A549 (cell line): ENCODE measurements around the gene ARL10. TPM values are rescaled to one million over a fixed set of nuclear protein-coding genes. Genes with fewer than 3 reads are reported as not detected.
A peak's percentile ranks its signal among the peaks of the same experiment; 100 is the strongest.

ENCODE experiments used
- ATAC-seq, 2 experiments: fragments of 200-7000 bp in 1 of 2; fragments of >200 bp in 1 of 2; cut with Nextera tagmentation in 1 of 2; cut with Tn5 transposase in 1 of 2; 3 replicates each; pipeline versions ENCODE4 v1.8.0 to v1.9.1; 2018 to 2020; ENCODE audit warnings: mild to moderate bottlenecking in 1 of 2, moderate library complexity in 1 of 2
- CTCF ChIA-PET: fragments of 300-600 bp; sonication (Branson Sonifier 250); formaldehyde crosslinking; extraction: SDS; loops from one replicate; lab custom pipeline; 2021; ENCODE audit warnings: antibody characterized with exemption, inconsistent platforms; lab: Yijun Ruan, JAX
- POLR2A ChIA-PET: fragments of 350-600 bp; formaldehyde crosslinking; extraction: SDS; loops from one replicate; lab custom pipeline; 2021; ENCODE audit warnings: antibody characterized with exemption, inconsistent platforms; lab: Yijun Ruan, JAX
- DNase-seq, 2 experiments: peaks; one replicate each; pipeline versions ENCODE4 v3.0.0 to v3.0.0-alpha.2; 2011 to 2016; ENCODE audit warnings: low read depth in 1 of 2, low spot score in 1 of 2
- FAIRE-seq: peaks from 2 replicates; lab custom pipeline; 2011; peaks lifted over from hg19 to GRCh38; lab: Jason Lieb, UNC
- H3K27ac ChIP-seq, 2 experiments: fragments of >200 bp; sonication (Bioruptor Twin); formaldehyde crosslinking; 3 replicates each; pipeline ENCODE4 v1.5.1; 2016 to 2017
- H3K4me1 ChIP-seq: fragments of >200 bp; sonication (Bioruptor Twin); formaldehyde crosslinking; 3 replicates; pipeline ENCODE4 v1.6.1; 2016
- H3K4me2 ChIP-seq: fragments of >200 bp; sonication (Bioruptor Twin); formaldehyde crosslinking; 3 replicates; pipeline ENCODE4 v1.6.1; 2016
- H3K4me3 ChIP-seq: fragments of >200 bp; sonication (Bioruptor Twin); formaldehyde crosslinking; 3 replicates; pipeline ENCODE4 v1.5.1; 2016
- H3K9me3 ChIP-seq: fragments of >200 bp; sonication (Bioruptor Twin); formaldehyde crosslinking; 3 replicates; pipeline ENCODE4 v1.6.1; 2016
- CTCF ChIP-seq: fragments of >200 bp; sonication (Bioruptor Twin); formaldehyde crosslinking; IDR thresholded peaks from 3 replicates; pipeline ENCODE4 v1.5.1; 2016
- E2F6 ChIP-seq: IDR thresholded peaks from 2 replicates; pipeline ENCODE4 v1.6.1; 2012; ENCODE audit warnings: low read depth, borderline replicate concordance
- EP300 ChIP-seq, 2 experiments: fragments of >200 bp; sonication (Bioruptor Twin); formaldehyde crosslinking; IDR thresholded peaks; 2 replicates in 1 of 2; 3 replicates in 1 of 2; pipeline ENCODE4 v1.6.1; 2016 to 2017
- HOXA7 ChIP-seq: fragments of 250-450 bp; sonication (Bioruptor Pico); IDR thresholded peaks from 2 replicates; pipeline ENCODE4 v1.5.0; 2020; ENCODE audit warnings: mild to moderate bottlenecking, moderate library complexity
- JUN ChIP-seq, 2 experiments: fragments of >200 bp; sonication (Bioruptor Twin); formaldehyde crosslinking; IDR thresholded peaks; 2 replicates in 1 of 2; 3 replicates in 1 of 2; pipeline ENCODE4 v1.6.1; 2016 to 2017
- NR3C1 ChIP-seq: fragments of >200 bp; sonication (Bioruptor Twin); formaldehyde crosslinking; IDR thresholded peaks from 3 replicates; pipeline ENCODE4 v1.6.1; 2017
- PHF8 ChIP-seq: fragments of 200-600 bp; sonication (generic); IDR thresholded peaks from 2 replicates; pipeline ENCODE4 v1.6.1; 2016; ENCODE audit warnings: low read depth, mild to moderate bottlenecking, antibody characterized with exemption, moderate library complexity, borderline replicate concordance
- RAD21 ChIP-seq, 2 experiments: fragments of >200 bp in 1 of 2; sonication (Bioruptor Twin) in 1 of 2; formaldehyde crosslinking in 1 of 2; IDR thresholded peaks in 1 of 2; conservative IDR thresholded peaks in 1 of 2; 2 replicates in 1 of 2; 3 replicates in 1 of 2; pipeline ENCODE4 v1.6.1; 2012 to 2018; ENCODE audit warnings: inconsistent platforms in 1 of 2
- WGBS: methylation state at CpG from one replicate; pipeline ENCODE4 v1.1.6; 2017; ENCODE audit errors: missing lambda C conversion rate; 5-methylcytosine and 5-hydroxymethylcytosine counted together
- polyA plus RNA-seq, 4 experiments: library from polyadenylated mRNA; depleted of rRNA in 3 of 4; stranded (reverse); fragments of >200 nt; fragmentation: RNase III in 1 of 4; extraction: RNeasy Plus Mini Kit Qiagen cat#74134 plus additional on column Dnase treatment in 1 of 4; gene quantifications; 2 replicates in 3 of 4; 3 replicates in 1 of 4; pipeline ENCODE4 v1.2.3, GENCODE V29; 2011 to 2017
- small RNA-seq, 6 experiments: library from RNA; depleted of rRNA; stranded (forward); fragments of <200 nt; gene quantifications; one replicate each; pipeline ENCODE3, GENCODE V24; 2012
- TF ChIP-seq, protein P1 (sequence below): IDR thresholded peaks from 2 replicates; pipeline ENCODE4 v1.6.1; 2012
- TF ChIP-seq, protein P2 (sequence below): fragments of 250-450 bp; sonication (Bioruptor Pico); IDR thresholded peaks from 2 replicates; pipeline ENCODE4 v1.5.0; 2020; ENCODE audit warnings: low read depth, mild to moderate bottlenecking, moderate library complexity
- TF ChIP-seq, protein P3 (sequence below): IDR thresholded peaks from 2 replicates; pipeline ENCODE4 v1.6.1; 2012

ARL10 gene
- polyA plus RNA-seq, 2 of the 4 experiments (the other 2 are of a cell fraction): 0.15 to 0.21 TPM

GRCh38 chr5:176427971-176428370 is 62.7 kb downstream of the ARL10 start:
- peak overlapping the region; percentile 49 for H3K4me2 ChIP-seq
- POLR2A ChIA-PET: no interaction called here
- WGBS: 62% methylated on average over 4 of the region's 4 CpGs
- no peak for FAIRE-seq
- no peak for TF ChIP-seq CTCF
- TF ChIP-seq, protein P1, sequence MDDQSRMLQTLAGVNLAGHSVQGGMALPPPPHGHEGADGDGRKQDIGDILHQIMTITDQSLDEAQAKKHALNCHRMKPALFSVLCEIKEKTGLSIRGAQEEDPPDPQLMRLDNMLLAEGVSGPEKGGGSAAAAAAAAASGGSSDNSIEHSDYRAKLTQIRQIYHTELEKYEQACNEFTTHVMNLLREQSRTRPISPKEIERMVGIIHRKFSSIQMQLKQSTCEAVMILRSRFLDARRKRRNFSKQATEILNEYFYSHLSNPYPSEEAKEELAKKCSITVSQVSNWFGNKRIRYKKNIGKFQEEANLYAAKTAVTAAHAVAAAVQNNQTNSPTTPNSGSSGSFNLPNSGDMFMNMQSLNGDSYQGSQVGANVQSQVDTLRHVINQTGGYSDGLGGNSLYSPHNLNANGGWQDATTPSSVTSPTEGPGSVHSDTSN: no peak
- TF ChIP-seq, protein P2, sequence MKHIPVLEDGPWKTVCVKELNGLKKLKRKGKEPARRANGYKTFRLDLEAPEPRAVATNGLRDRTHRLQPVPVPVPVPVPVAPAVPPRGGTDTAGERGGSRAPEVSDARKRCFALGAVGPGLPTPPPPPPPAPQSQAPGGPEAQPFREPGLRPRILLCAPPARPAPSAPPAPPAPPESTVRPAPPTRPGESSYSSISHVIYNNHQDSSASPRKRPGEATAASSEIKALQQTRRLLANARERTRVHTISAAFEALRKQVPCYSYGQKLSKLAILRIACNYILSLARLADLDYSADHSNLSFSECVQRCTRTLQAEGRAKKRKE (CRISPR knock-in tag): no peak
- TF ChIP-seq, all 56 proteins: peak for 0
- Histone ChIP-seq H3K27ac (peak overlapping the region; percentile 33 to 62; a peak in 3 of 6 replicates), H3K9me3 (no peaks in the 10 kb centered on the region), H3K4me3 (no peak overlapping the region), H3K4me1 (peaks cover 12% of the 10 kb centered on the region; the same call in 2 of the 3 replicates)
- ATAC-seq (no peak), DNase-seq (peak in 1 of 2 experiments; percentile 61)
- CTCF ChIA-PET: interaction anchor here (2.5 to 3.0 kb wide), 2 partner anchors 11 to 20 kb away, joined by 16 to 19 read pairs; partner anchors contain the start of genes CLTB and FAF2

GRCh38 chr5:176429972-176430371 is 64.7 kb downstream of the ARL10 start:
- Histone ChIP-seq H3K4me3 (no peak overlapping the region), H3K4me1 (peaks cover 12% of the 10 kb centered on the region; the same call in 2 of the 3 replicates), H3K4me2 (no peak overlapping the region), H3K27ac (no peak overlapping the region), H3K9me3 (no peaks in the 10 kb centered on the region)
- no peak for FAIRE-seq
- POLR2A ChIA-PET: no interaction called here
- ATAC-seq: peak; percentile 66 to 86; a peak in 4 of 6 replicates
- TF ChIP-seq PHF8 (no peak), E2F6 (no peak), RAD21 (conservative IDR thresholded peaks at IDR 0.05 in 1 of 2, IDR thresholded peaks at IDR 0.05 in 1 of 2) (no peak), EP300 (IDR thresholded peaks at IDR 0.05) (no peak), HOXA7 (CRISPR knock-in tag) (no peak), NR3C1 (no peak), JUN (IDR thresholded peaks at IDR 0.05) (no peak)
- TF ChIP-seq, protein P3, sequence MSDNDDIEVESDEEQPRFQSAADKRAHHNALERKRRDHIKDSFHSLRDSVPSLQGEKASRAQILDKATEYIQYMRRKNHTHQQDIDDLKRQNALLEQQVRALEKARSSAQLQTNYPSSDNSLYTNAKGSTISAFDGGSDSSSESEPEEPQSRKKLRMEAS: no peak
- peak in 1 of 2 experiments; percentile 49 for DNase-seq
- CTCF ChIA-PET: interaction anchor here (2.5 to 2.8 kb wide), 2 partner anchors 9 to 18 kb away, joined by 9 to 16 read pairs; partner anchors contain the start of gene FAF2
- 52% methylated on average over 4 of the region's 4 CpGs for WGBS

Small RNA genes within 50 kb of the gene (small RNA-seq; reads per million reads assigned to genes)
- 0 to 1.0 (median 0) reads per million in 6 experiments for gene MIR1271

Other genes with a start within 250 kb of the ARL10 start
- 9.5 and 13.7 TPM in 2 replicates for gene SIMC1, start 127.1 kb upstream of the ARL10 start, polyA plus RNA-seq (2011; rRNA removed)
- 8.0 to 9.2 TPM (median 8.2 TPM) in 3 replicates for gene SIMC1, start 127.1 kb upstream of the ARL10 start, polyA plus RNA-seq (2017; fragmentation: RNase III; extraction: RNeasy Plus Mini Kit Qiagen cat#74134 plus additional on column Dnase treatment)
- 89.3 and 103 TPM in 2 replicates for gene KIAA1191, start 3.7 kb upstream of the ARL10 start, polyA plus RNA-seq (2011; rRNA removed)
- 71.7 to 83.6 TPM (median 81.2 TPM) in 3 replicates for gene KIAA1191, start 3.7 kb upstream of the ARL10 start, polyA plus RNA-seq (2017; fragmentation: RNase III; extraction: RNeasy Plus Mini Kit Qiagen cat#74134 plus additional on column Dnase treatment)
- gene NOP16, start 23.1 kb downstream of the ARL10 start, polyA plus RNA-seq (2011; rRNA removed): 77.5 and 90.7 TPM in 2 replicates
- gene NOP16, start 23.1 kb downstream of the ARL10 start, polyA plus RNA-seq (2017; fragmentation: RNase III; extraction: RNeasy Plus Mini Kit Qiagen cat#74134 plus additional on column Dnase treatment): 106 to 139 TPM (median 127 TPM) in 3 replicates
- 102 and 114 TPM in 2 replicates for gene HIGD2A, start 23.3 kb downstream of the ARL10 start, polyA plus RNA-seq (2011; rRNA removed)
- 194 to 205 TPM (median 197 TPM) in 3 replicates for gene HIGD2A, start 23.3 kb downstream of the ARL10 start, polyA plus RNA-seq (2017; fragmentation: RNase III; extraction: RNeasy Plus Mini Kit Qiagen cat#74134 plus additional on column Dnase treatment)
- gene CLTB, start 51.1 kb downstream of the ARL10 start, polyA plus RNA-seq (2011; rRNA removed): 30.9 and 47.4 TPM in 2 replicates
- gene CLTB, start 51.1 kb downstream of the ARL10 start, polyA plus RNA-seq (2017; fragmentation: RNase III; extraction: RNeasy Plus Mini Kit Qiagen cat#74134 plus additional on column Dnase treatment): 42.2 to 49.8 TPM (median 44.1 TPM) in 3 replicates
- gene FAF2, start 82.9 kb downstream of the ARL10 start, polyA plus RNA-seq (2011; rRNA removed): 90.3 and 90.6 TPM in 2 replicates
- gene FAF2, start 82.9 kb downstream of the ARL10 start, polyA plus RNA-seq (2017; fragmentation: RNase III; extraction: RNeasy Plus Mini Kit Qiagen cat#74134 plus additional on column Dnase treatment): 42.4 to 43.6 TPM (median 42.5 TPM) in 3 replicates
- 9.2 and 9.9 TPM in 2 replicates for gene RNF44, start 171.9 kb downstream of the ARL10 start, polyA plus RNA-seq (2011; rRNA removed)
- 30.4 to 35.8 TPM (median 32.7 TPM) in 3 replicates for gene RNF44, start 171.9 kb downstream of the ARL10 start, polyA plus RNA-seq (2017; fragmentation: RNase III; extraction: RNeasy Plus Mini Kit Qiagen cat#74134 plus additional on column Dnase treatment)
- gene CDHR2, start 183.9 kb downstream of the ARL10 start, polyA plus RNA-seq (2011; rRNA removed): 0.08 and 0.09 TPM in 2 replicates
- not detected in 3 replicates for gene CDHR2, start 183.9 kb downstream of the ARL10 start, polyA plus RNA-seq (2017; fragmentation: RNase III; extraction: RNeasy Plus Mini Kit Qiagen cat#74134 plus additional on column Dnase treatment)
- 3.1 and 4.2 TPM in 2 replicates for gene GPRIN1, start 244.7 kb downstream of the ARL10 start, polyA plus RNA-seq (2011; rRNA removed)
- gene GPRIN1, start 244.7 kb downstream of the ARL10 start, polyA plus RNA-seq (2017; fragmentation: RNase III; extraction: RNeasy Plus Mini Kit Qiagen cat#74134 plus additional on column Dnase treatment): 6.1 to 6.7 TPM (median 6.4 TPM) in 3 replicates